ENCODE measurements around the gene NRG3.
"Not testable (repeated sequence)": the region's sequence is repeated elsewhere in the genome, so short reads cannot be mapped to it uniquely, and the experiment has no call there.

NRG3 gene

GRCh38 chr10:82942286-82943099, 1067.5 kb downstream of the NRG3 start:
- no peak overlapping the region for H3K4me3 ChIP-seq (replicated peaks; ENCODE audit: low read depth, low read length)
- TF ChIP-seq CTCF (IDR thresholded peaks at IDR 0.05; ENCODE audit: low read depth, low read length, missing control alignments) = no peak
- no peak for DNase-seq (ENCODE audit: extremely low read depth, low read depth)

DNA sequence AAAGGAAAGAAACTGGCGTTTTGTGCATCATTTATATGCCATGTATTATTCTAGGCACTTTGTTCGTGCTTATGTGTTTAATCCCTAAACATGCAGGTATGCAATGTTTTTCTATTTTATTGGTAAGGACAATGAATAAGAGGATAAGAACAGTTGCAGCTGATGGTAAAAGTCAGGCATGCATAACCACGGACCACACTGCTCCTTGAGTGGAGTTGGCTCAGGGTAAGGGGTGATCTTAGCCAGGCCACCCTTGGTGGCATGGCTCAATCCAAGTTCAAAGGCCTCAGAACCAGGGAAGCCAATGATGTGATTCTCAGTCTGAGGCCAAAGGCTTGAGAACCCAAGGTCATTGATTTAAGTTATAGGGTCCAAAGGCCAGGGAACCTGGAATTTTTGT, 1068.1 kb downstream of the NRG3 start:
- DNase-seq (ENCODE audit: extremely low read depth, low read depth) = no peak
- H3K4me3 ChIP-seq (replicated peaks; ENCODE audit: low read depth, low read length) = no peak overlapping the region
- no peak for TF ChIP-seq CTCF (IDR thresholded peaks at IDR 0.05; ENCODE audit: low read depth, low read length, missing control alignments)

- no peak overlapping the region for H3K4me3 ChIP-seq (replicated peaks; ENCODE audit: low read depth, low read length)
- TF ChIP-seq CTCF (IDR thresholded peaks at IDR 0.05; ENCODE audit: low read depth, low read length, missing control alignments) = no peak
- no peak for DNase-seq (ENCODE audit: extremely low read depth, low read depth)
Observed at GRCh38 chr10:82949816-82950575, 1075.0 kb downstream of the NRG3 start.

DNA sequence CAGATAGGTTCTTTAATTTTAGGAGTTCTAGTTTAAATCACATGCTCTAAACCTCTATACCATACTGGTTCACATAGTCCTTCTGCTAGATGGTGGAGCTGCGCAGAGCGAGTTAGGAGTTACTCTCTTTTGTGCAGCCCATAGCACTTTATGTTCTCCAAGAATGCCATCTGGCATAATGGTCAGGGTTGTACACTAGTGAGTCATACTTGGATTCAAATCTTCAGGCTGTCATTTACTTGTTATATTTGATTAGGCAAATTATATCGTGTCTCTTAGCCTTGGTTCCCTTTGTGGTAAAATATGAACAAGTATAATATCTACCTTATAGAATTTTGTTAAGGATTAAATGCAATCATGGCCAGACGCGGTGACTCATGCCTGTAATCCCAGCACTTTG, 1078.3 kb downstream of the NRG3 start:
- no peak overlapping the region for H3K4me3 ChIP-seq (replicated peaks; ENCODE audit: low read depth, low read length)
- TF ChIP-seq CTCF (IDR thresholded peaks at IDR 0.05; ENCODE audit: low read depth, low read length, missing control alignments) = no peak
- no peak for DNase-seq (ENCODE audit: extremely low read depth, low read depth)

GRCh38 chr10:82953909-82954308, 1078.9 kb downstream of the NRG3 start:
- H3K4me3 ChIP-seq (replicated peaks; ENCODE audit: low read depth, low read length) = no peak overlapping the region
- no peak for DNase-seq (ENCODE audit: extremely low read depth, low read depth)
- TF ChIP-seq CTCF (IDR thresholded peaks at IDR 0.05; ENCODE audit: low read depth, low read length, missing control alignments) = no peak

GRCh38 chr10:82960421-82961060, 1085.5 kb downstream of the NRG3 start:
- not testable (repeated sequence) for H3K4me3 ChIP-seq (replicated peaks; ENCODE audit: low read depth, low read length); DNase-seq (ENCODE audit: extremely low read depth, low read depth)

DNA sequence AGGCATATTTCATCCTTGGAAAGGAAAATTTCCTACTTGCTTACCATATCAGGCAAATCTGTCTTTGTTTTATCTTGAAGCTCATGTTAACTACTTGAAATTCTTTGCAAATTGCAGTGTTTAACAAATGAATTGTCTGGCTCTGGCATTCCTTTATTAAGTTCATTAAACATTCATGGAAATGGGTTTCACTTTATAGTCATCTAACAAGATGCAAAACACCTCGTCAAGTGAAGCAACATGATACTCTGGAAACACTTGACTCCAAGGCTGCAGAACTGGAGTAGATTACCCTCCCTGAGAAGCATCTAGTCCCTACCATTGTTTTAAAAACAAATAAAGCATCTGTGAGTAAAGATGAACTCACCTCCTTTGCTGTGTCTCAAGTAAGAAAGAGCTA, 1086.9 kb downstream of the NRG3 start:
- no peak for DNase-seq (ENCODE audit: extremely low read depth, low read depth)
- TF ChIP-seq CTCF (IDR thresholded peaks at IDR 0.05; ENCODE audit: low read depth, low read length, missing control alignments) = no peak
- H3K4me3 ChIP-seq (replicated peaks; ENCODE audit: low read depth, low read length) = no peak overlapping the region
